Astrocyte of the spinal cord (primary cell): ENCODE results near the gene OOSP4B.
"Not testable (repeated sequence)": the region's sequence is repeated elsewhere in the genome, so short reads cannot be mapped to it uniquely, and the experiment has no call there.

Experiments
- DNase-seq: peaks from one replicate; pipeline ENCODE4 v3.0.0; 2011; ENCODE audit warnings: low read depth, low spot score
- H3K4me3 ChIP-seq: 2 replicates; pipeline ENCODE4 v1.5.1; 2011; ENCODE audit warnings: low read depth, mild to moderate bottlenecking, low read length, moderate library complexity
- in situ Hi-C: cut with HindIII; loops from 2 replicates; pipeline ENCODE4 v1.10.0; 2017; ENCODE audit warnings: low sequenced_read_pairs
- TF ChIP-seq, protein P1 (sequence below): IDR thresholded peaks from 2 replicates; pipeline ENCODE4 v1.5.1; 2012; ENCODE audit warnings: low read depth, mild to moderate bottlenecking, low read length, inconsistent platforms

OOSP4B gene

DNA sequence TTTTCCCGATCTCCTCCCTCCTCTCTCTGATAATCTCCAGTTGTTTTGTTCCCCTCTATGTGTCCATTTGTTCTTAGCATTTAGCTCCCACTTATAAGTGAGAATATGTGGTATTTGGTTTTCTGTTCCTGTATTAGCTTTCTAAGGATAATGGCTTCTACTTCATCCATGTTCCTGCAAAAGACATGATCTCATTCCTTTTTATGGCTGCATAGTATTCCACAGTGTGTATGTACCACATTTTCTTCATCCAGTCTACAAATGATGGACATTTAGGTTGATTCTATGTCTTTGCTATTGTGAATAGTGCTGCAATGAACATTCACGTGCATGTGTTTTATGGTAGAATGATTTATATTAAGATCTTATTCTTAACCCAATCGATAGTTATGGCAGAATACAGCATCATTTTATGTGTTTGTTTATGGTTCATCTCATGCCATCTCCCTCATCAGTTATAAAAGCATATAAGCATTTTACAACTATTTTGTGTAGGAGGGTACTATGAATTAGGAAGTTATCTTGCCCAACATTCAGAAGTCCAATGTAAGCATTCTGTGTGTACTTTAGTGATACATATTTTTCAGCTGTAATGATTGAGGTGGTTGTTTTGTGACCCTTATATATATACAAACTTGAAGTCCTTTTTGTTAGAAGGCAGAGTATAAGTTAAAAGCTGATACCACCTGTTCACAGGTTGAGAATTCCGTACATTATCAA lies 42.7 kb downstream of the OOSP4B start:
- TF ChIP-seq, protein P1, sequence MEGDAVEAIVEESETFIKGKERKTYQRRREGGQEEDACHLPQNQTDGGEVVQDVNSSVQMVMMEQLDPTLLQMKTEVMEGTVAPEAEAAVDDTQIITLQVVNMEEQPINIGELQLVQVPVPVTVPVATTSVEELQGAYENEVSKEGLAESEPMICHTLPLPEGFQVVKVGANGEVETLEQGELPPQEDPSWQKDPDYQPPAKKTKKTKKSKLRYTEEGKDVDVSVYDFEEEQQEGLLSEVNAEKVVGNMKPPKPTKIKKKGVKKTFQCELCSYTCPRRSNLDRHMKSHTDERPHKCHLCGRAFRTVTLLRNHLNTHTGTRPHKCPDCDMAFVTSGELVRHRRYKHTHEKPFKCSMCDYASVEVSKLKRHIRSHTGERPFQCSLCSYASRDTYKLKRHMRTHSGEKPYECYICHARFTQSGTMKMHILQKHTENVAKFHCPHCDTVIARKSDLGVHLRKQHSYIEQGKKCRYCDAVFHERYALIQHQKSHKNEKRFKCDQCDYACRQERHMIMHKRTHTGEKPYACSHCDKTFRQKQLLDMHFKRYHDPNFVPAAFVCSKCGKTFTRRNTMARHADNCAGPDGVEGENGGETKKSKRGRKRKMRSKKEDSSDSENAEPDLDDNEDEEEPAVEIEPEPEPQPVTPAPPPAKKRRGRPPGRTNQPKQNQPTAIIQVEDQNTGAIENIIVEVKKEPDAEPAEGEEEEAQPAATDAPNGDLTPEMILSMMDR = no peak
- no peak overlapping the region for H3K4me3 ChIP-seq
- no peak for DNase-seq
- in situ Hi-C loops = no loop called here

DNA sequence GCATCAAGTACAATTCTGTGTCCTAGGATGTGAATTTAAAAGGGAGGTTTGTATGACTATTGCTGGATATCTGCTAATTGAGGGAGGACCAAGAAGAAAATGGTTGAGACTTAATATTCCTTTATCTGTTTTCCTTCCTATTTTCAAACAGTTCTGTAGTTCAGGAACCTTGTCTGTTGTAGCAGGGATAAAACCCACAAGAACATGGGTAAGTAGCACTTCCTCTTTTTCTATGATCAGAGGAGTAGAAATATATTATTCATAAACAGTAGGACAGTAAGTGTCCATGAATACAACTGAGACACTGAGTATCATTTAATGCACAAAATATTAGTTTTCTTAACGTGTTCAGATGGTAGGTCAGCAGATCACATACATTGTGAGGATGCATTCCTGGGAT lies 47.1 kb downstream of the OOSP4B start:
- TF ChIP-seq, protein P1 = no peak
- in situ Hi-C loops = no loop called here
- no peak overlapping the region for H3K4me3 ChIP-seq
- DNase-seq = no peak

DNA sequence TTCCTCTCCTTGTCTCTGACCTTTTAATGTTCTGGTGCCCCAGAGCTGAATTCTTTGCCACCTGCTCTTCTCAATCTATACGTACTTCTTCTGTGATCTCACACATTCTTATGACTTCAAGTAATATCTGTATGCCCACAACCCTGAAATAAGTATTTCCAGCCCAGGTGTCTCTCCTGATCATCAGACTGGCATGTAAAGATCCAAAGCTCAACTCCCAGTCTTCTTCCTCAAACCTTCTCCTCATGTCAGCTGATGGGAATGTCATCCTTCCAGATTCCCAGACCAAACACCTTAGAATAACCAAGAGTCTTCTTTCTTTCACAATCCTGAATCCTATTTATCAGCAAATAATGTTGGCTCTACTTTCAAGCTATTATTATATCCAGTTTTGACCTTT lies 48.8 kb downstream of the OOSP4B start:
- TF ChIP-seq, protein P1 = no peak
- in situ Hi-C loops = no loop called here
- DNase-seq = no peak
- H3K4me3 ChIP-seq = no peak overlapping the region

GRCh38 chr11:60069450-60069849 lies 52.5 kb downstream of the OOSP4B start:
- TF ChIP-seq, protein P1 = no peak
- no peak overlapping the region for H3K4me3 ChIP-seq
- in situ Hi-C loops = no loop called here
- no peak for DNase-seq

DNA sequence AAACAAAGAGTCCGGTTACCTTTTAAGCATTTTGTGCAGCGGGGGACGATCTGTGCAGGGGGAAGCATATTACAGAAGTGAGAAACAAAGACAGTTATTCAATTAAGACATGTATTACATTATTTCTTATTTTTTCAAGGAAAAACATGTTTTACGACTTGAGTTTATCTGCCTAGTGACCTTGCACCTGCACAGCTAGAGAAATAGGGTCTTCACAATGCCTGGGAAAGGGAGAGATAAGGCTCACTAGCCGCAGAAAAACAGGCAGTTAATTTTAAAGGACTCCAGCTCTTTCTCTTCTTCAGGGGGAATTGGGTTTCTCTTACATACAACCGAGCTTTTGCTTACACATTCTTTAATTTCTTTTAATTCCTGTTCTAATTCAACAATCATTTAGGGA lies 54.7 kb downstream of the OOSP4B start:
- H3K4me3 ChIP-seq, DNase-seq, in situ Hi-C loops: not testable (repeated sequence)

- no peak overlapping the region for H3K4me3 ChIP-seq
- no peak for DNase-seq
- in situ Hi-C loops = no loop called here
- TF ChIP-seq, protein P1 = no peak
Observed at GRCh38 chr11:60077216-60077817, 60.3 kb downstream of the OOSP4B start.

DNA sequence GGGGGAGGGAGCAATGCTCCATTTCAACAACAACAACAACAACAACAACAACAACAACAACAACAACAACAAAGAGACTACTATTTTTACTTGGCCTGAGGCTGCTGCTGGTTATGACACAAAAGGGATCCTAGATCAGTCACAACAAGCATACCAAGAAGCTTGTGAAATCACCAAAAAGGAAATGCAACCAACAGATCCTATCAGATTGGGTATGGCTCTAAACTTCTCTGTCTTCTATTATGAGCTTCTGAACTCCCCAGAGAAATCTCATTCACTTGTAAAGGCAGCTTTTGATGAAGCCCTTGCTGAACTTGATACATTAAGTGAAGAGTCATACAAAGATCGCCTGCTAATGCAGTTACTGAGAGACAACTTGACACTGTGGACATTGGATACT lies 61.0 kb downstream of the OOSP4B start:
- no peak overlapping the region for H3K4me3 ChIP-seq
- TF ChIP-seq, protein P1 = no peak
- no peak for DNase-seq
- in situ Hi-C loops = no loop called here
